HepG2 (cell line): ENCODE data around the gene EPB41L2. TPM values are rescaled to one million over a fixed set of nuclear protein-coding genes. Genes with fewer than 3 reads are reported as not detected.

Experiments used
- CBX2 ChIP-seq, 2 experiments: fragments of 200-600 bp in 1 of 2; sonication (generic); formaldehyde crosslinking in 1 of 2; IDR thresholded peaks; 2 replicates each; pipeline versions ENCODE4 v1.7.0 to v1.8.1; 2018 to 2022; ENCODE audit warnings: low read depth in 2 of 2, low read length in 1 of 2, mild to moderate bottlenecking in 1 of 2, missing genetic modification reagents in 1 of 2
- EED ChIP-seq: sonication (generic); formaldehyde crosslinking; IDR thresholded peaks from 2 replicates; pipeline ENCODE4 v1.5.0; 2020; ENCODE audit warnings: mild to moderate bottlenecking, missing genetic modification reagents
- FOXA3 ChIP-seq: IDR thresholded peaks from 2 replicates; pipeline ENCODE4 v1.6.1; 2016; ENCODE audit warnings: missing genetic modification reagents, missing compliant biosample characterization
- JUNB ChIP-seq: sonication (generic); formaldehyde crosslinking; IDR thresholded peaks from 2 replicates; pipeline ENCODE4 v1.8.0; 2022; ENCODE audit warnings: missing genetic modification reagents, mild to moderate bottlenecking, borderline replicate concordance
- NFYC ChIP-seq: IDR thresholded peaks from 2 replicates; pipeline ENCODE4 v1.6.1; 2016; ENCODE audit warnings: missing genetic modification reagents, missing compliant biosample characterization
- SALL1 ChIP-seq: sonication (generic); formaldehyde crosslinking; IDR thresholded peaks from 2 replicates; pipeline ENCODE4 v1.8.0; 2022; ENCODE audit warnings: mild to moderate bottlenecking, missing genetic modification reagents
- SNRNP70 ChIP-seq: fragments of 200-400 bp; formaldehyde crosslinking; IDR thresholded peaks from 2 replicates; pipeline ENCODE4 v1.6.1; 2017; ENCODE audit warnings: mild to moderate bottlenecking, low read depth, low read length, moderate library complexity
- TEAD2 ChIP-seq: sonication (generic); formaldehyde crosslinking; IDR thresholded peaks from 2 replicates; pipeline ENCODE4 v1.9.0; 2021; ENCODE audit warnings: missing genetic modification reagents
- YEATS4 ChIP-seq: sonication (generic); formaldehyde crosslinking; IDR thresholded peaks from 2 replicates; pipeline ENCODE4 v1.4.0; 2020; ENCODE audit warnings: missing genetic modification reagents, borderline replicate concordance
- ZBTB42 ChIP-seq: sonication (generic); formaldehyde crosslinking; IDR thresholded peaks from 2 replicates; pipeline ENCODE4 v1.5.0; 2020; ENCODE audit warnings: mild to moderate bottlenecking, missing genetic modification reagents
- ZFYVE20 ChIP-seq: sonication (generic); formaldehyde crosslinking; IDR thresholded peaks from 2 replicates; pipeline ENCODE4 v1.8.0; 2023; ENCODE audit warnings: low read depth, mild to moderate bottlenecking, moderate library complexity, missing genetic modification reagents, borderline replicate concordance
- ZNF549 ChIP-seq: sonication (generic); formaldehyde crosslinking; IDR thresholded peaks from 2 replicates; pipeline ENCODE4 v1.5.0; 2020; ENCODE audit warnings: missing genetic modification reagents
- ZNF788 ChIP-seq: sonication (generic); formaldehyde crosslinking; IDR thresholded peaks from 2 replicates; pipeline ENCODE4 v1.5.0; 2020; ENCODE audit warnings: mild to moderate bottlenecking, missing genetic modification reagents, borderline replicate concordance
- polyA plus RNA-seq, 8 experiments: library from polyadenylated mRNA; depleted of rRNA in 3 of 8; stranded (reverse) in 7 of 8; unstranded in 1 of 8; fragments of >200 nt; fragmentation: Illumina TruSeq in 4 of 8; extraction: Trizol in 4 of 8; gene quantifications; 2 replicates each; pipeline versions ENCODE4 v1.2.1 to v1.2.3, GENCODE V29; 2011 to 2016; ENCODE audit warnings: low read depth in 4 of 8, missing spikeins in 1 of 8, mixed read lengths in 1 of 8; ENCODE audit not compliant: insufficient read depth in 1 of 8
- total RNA-seq, 5 experiments: library from RNA; depleted of rRNA; stranded (reverse); fragments of >200 nt; fragmentation: Illumina TruSeq; extraction: Trizol; gene quantifications; 2 replicates each; pipeline ENCODE4 v1.2.3, GENCODE V29; 2016; ENCODE audit warnings: low read depth in 1 of 5
- TF ChIP-seq, protein P1 (sequence below): sonication (generic); formaldehyde crosslinking; IDR thresholded peaks from 2 replicates; pipeline ENCODE4 v1.4.0; 2020; ENCODE audit warnings: mild to moderate bottlenecking, missing genetic modification reagents
- TF ChIP-seq, protein P2 (sequence below): sonication (generic); formaldehyde crosslinking; IDR thresholded peaks from 2 replicates; pipeline ENCODE4 v1.5.0; 2020; ENCODE audit warnings: missing genetic modification reagents
- TF ChIP-seq, protein P3 (sequence below): sonication (generic); formaldehyde crosslinking; IDR thresholded peaks from 2 replicates; pipeline ENCODE4 v1.4.0; 2020; ENCODE audit warnings: mild to moderate bottlenecking, low read depth, missing genetic modification reagents
- TF ChIP-seq, protein P4 (sequence below): sonication (generic); formaldehyde crosslinking; IDR thresholded peaks from 2 replicates; pipeline ENCODE4 v1.4.0; 2020; ENCODE audit warnings: missing genetic modification reagents
- TF ChIP-seq, protein P5 (sequence below): sonication (generic); formaldehyde crosslinking; IDR thresholded peaks from 2 replicates; pipeline ENCODE4 v1.4.0; 2020; ENCODE audit warnings: mild to moderate bottlenecking, low read depth, missing genetic modification reagents
- TF ChIP-seq, protein P6 (sequence below): sonication (generic); formaldehyde crosslinking; IDR thresholded peaks from 2 replicates; pipeline ENCODE4 v1.9.0; 2021; ENCODE audit warnings: missing genetic modification reagents, mild to moderate bottlenecking, borderline replicate concordance

EPB41L2 gene
- total and polyA plus RNA-seq, 2 of the 13 experiments (the other 11 are each of a cell fraction or from before 2014, with no cell fraction given) = 41.7 to 56.4 TPM

DNA sequence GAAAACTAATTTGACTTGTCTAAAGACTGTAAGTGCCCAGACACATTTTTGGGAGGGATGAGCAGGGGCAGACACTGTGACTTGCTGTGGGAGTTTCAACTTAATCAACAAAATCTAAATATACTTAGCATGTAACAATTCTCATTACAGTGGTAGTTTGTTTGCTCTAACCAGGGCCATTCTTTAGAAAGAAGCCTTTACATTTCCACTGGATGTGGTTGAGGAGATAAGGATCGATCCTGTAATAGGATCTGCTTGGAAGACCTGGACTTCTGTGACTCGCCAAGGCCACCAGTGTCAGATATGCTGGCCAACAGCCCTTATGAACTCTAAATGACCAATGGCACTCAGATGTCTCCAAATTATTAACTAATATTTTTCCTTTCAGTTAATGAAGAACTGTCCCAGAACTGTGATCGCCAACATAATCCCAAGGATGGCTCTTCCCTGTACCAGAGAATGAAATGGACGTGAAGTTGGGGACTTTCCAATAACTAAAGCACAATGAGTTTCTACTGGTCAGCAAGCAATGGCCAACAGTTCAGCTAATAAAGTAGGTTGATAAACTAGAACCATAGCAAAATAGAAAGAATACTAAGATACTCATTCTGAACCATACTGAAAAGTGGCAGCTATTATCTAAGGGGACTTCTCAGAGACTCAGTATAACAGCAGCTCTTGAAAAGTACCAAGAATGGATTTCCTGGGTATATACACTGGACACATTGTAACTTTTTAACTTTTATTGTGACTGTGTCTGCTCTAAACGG lies 228.4 kb downstream of the EPB41L2 start (continued):
- TF ChIP-seq, protein P1, sequence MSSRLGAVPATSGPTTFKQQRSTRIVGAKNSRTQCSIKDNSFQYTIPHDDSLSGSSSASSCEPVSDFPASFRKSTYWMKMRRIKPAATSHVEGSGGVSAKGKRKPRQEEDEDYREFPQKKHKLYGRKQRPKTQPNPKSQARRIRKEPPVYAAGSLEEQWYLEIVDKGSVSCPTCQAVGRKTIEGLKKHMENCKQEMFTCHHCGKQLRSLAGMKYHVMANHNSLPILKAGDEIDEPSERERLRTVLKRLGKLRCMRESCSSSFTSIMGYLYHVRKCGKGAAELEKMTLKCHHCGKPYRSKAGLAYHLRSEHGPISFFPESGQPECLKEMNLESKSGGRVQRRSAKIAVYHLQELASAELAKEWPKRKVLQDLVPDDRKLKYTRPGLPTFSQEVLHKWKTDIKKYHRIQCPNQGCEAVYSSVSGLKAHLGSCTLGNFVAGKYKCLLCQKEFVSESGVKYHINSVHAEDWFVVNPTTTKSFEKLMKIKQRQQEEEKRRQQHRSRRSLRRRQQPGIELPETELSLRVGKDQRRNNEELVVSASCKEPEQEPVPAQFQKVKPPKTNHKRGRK (CRISPR knock-in tag) = no peak
- TF ChIP-seq, protein P2, sequence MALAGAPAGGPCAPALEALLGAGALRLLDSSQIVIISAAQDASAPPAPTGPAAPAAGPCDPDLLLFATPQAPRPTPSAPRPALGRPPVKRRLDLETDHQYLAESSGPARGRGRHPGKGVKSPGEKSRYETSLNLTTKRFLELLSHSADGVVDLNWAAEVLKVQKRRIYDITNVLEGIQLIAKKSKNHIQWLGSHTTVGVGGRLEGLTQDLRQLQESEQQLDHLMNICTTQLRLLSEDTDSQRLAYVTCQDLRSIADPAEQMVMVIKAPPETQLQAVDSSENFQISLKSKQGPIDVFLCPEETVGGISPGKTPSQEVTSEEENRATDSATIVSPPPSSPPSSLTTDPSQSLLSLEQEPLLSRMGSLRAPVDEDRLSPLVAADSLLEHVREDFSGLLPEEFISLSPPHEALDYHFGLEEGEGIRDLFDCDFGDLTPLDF (CRISPR knock-in tag) = no peak; the same call in 1 of the 2 replicates
- TF ChIP-seq SALL1 (peak; percentile 77), ZBTB42 (no peak), FOXA3 (CRISPR knock-in tag) (peak; percentile 56; the same call in 1 of the 2 replicates), SNRNP70 (no peak), ZNF549 (no peak), JUNB (no peak), ZNF788 (CRISPR knock-in tag) (no peak; the same call in 1 of the 2 replicates), EED (CRISPR knock-in tag) (no peak), ZFYVE20 (CRISPR knock-in tag) (no peak), TEAD2 (no peak), YEATS4 (CRISPR knock-in tag) (no peak), CBX2 (IDR thresholded peaks at IDR 0.05; ENCODE audit: low read depth, low read length) (no peak), CBX2 (CRISPR knock-in tag; IDR thresholded peaks at IDR 0.05; ENCODE audit: low read depth) (no peak), NFYC (CRISPR knock-in tag) (peak; percentile 40; the same call in 1 of the 2 replicates)
- TF ChIP-seq, protein P3, sequence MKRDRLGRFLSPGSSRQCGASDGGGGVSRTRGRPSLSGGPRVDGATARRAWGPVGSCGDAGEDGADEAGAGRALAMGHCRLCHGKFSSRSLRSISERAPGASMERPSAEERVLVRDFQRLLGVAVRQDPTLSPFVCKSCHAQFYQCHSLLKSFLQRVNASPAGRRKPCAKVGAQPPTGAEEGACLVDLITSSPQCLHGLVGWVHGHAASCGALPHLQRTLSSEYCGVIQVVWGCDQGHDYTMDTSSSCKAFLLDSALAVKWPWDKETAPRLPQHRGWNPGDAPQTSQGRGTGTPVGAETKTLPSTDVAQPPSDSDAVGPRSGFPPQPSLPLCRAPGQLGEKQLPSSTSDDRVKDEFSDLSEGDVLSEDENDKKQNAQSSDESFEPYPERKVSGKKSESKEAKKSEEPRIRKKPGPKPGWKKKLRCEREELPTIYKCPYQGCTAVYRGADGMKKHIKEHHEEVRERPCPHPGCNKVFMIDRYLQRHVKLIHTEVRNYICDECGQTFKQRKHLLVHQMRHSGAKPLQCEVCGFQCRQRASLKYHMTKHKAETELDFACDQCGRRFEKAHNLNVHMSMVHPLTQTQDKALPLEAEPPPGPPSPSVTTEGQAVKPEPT (CRISPR knock-in tag) = no peak
- TF ChIP-seq, protein P4, sequence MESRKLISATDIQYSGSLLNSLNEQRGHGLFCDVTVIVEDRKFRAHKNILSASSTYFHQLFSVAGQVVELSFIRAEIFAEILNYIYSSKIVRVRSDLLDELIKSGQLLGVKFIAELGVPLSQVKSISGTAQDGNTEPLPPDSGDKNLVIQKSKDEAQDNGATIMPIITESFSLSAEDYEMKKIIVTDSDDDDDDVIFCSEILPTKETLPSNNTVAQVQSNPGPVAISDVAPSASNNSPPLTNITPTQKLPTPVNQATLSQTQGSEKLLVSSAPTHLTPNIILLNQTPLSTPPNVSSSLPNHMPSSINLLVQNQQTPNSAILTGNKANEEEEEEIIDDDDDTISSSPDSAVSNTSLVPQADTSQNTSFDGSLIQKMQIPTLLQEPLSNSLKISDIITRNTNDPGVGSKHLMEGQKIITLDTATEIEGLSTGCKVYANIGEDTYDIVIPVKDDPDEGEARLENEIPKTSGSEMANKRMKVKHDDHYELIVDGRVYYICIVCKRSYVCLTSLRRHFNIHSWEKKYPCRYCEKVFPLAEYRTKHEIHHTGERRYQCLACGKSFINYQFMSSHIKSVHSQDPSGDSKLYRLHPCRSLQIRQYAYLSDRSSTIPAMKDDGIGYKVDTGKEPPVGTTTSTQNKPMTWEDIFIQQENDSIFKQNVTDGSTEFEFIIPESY (CRISPR knock-in tag) = peak; percentile 37; the same call in 1 of the 2 replicates
- TF ChIP-seq, protein P5, sequence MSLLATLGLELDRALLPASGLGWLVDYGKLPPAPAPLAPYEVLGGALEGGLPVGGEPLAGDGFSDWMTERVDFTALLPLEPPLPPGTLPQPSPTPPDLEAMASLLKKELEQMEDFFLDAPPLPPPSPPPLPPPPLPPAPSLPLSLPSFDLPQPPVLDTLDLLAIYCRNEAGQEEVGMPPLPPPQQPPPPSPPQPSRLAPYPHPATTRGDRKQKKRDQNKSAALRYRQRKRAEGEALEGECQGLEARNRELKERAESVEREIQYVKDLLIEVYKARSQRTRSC = no peak
- TF ChIP-seq, protein P6, sequence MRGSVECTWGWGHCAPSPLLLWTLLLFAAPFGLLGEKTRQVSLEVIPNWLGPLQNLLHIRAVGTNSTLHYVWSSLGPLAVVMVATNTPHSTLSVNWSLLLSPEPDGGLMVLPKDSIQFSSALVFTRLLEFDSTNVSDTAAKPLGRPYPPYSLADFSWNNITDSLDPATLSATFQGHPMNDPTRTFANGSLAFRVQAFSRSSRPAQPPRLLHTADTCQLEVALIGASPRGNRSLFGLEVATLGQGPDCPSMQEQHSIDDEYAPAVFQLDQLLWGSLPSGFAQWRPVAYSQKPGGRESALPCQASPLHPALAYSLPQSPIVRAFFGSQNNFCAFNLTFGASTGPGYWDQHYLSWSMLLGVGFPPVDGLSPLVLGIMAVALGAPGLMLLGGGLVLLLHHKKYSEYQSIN = no peak
